ENCODE measurements around the gene B3GLCT. TPM values are rescaled to one million over a fixed set of nuclear protein-coding genes. Genes with fewer than 3 reads are reported as not detected.

The B3GLCT gene
- 45.7 TPM for total RNA-seq

DNA sequence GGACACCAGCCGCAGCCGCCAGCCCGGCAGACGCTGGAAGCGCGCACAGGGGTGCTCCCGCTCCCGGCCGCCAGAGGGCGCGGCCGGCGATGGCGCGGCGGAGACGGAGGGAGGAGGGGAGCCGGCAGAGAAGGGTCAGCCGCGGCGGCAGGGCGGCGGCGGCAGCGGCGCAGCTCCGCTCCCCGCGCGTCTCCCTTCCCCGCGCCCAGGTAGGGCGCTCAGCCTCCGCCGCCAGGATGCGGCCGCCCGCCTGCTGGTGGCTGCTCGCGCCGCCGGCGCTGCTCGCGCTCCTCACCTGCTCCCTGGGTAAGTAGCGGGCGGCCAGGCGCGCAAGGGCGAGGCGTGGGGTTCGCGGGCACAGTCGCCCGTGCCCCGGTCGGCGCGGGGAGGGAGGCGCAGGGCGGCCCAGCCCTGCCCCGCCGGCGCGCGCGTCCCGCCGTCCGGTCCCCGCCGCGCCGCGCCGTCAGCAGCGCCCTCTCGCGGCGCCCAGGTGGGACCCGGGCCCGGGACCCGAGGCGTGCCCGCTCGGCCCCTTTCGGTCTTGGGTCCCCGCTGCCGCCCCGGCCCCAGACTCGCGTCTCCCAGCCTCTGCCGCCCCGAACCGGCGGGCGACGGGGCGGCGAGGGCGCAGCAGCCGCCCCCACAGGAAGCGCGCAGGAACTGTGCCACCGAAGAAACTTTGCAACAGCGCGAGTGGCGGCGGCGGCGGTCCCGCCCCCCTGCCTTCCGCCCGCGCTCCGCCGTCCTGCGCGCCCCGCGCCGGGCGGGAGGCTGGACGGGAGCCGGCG lies at the start of gene B3GLCT:
TSS of gene B3GLCT (plus strand) at position 127 of the 788 bp plus-strand sequence. CDS start at position 237, 110 bp downstream.

DNA sequence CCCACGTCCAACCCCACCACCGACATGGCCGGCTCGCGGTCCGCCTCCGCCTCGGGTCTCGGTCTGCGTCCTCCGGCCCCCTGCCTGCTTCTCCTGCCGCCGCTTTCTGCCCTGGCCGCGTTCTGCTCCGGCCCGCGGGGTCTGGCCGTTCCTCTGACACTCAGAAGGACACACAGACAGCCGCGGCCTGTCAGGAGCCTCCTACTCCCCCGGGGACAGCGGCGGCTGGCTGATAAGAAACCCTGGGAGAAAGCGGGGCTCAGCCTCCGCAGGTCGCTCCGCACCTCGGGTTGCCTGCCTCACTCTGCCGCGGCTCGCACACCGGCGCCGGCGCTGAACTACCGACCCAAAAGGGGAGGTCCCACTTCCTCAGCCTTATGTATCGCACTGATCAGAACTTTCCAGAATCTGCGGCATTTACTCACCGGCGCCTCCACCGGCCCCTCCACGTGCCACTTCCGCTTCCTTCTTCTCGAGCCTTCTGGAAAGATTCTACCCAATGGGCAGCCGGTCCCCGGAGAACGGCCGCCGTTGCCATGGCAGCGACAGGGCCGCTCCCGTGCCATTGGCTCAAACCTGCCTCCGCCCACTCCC lies 38.1 kb upstream of the B3GLCT start, which contains the start of gene HSPH1:
TSS of gene HSPH1 (minus strand) at position 348 of the 594 bp plus-strand sequence. CDS start at position 26, 322 bp downstream.

Other genes with a start within 250 kb of the B3GLCT start
- 92.1 TPM for gene HSPH1, start 38.1 kb upstream of the B3GLCT start, total RNA-seq